SU-DHL-6 (cell line): ENCODE data around the gene MDH1.
"Not testable (repeated sequence)": the region's sequence is repeated elsewhere in the genome, so short reads cannot be mapped to it uniquely, and the experiment has no call there.

Source experiments
- H2AFZ ChIP-seq: fragments of 200-600 bp; sonication (generic); 2 replicates; pipeline ENCODE4 v1.6.1; 2014; ENCODE audit warnings: low read depth, mild to moderate bottlenecking, moderate library complexity, mixed read lengths, antibody characterized with exemption, low read length; ENCODE audit not compliant: severe bottlenecking
- H3F3A ChIP-seq: fragments of 200-600 bp; shearing (Covaris generic); 2 replicates; pipeline ENCODE4 v1.6.0; 2016; ENCODE audit warnings: antibody characterized with exemption, mild to moderate bottlenecking; ENCODE audit not compliant: insufficient read depth
- H3K27ac ChIP-seq: fragments of 200-600 bp; sonication (generic); 2 replicates; pipeline ENCODE4 v1.5.1; 2016; ENCODE audit warnings: low read depth, mild to moderate bottlenecking, low read length, moderate library complexity, mixed read lengths
- H3K27me3 ChIP-seq: fragments of 200-600 bp; sonication (generic), shearing (Covaris generic); 2 replicates; pipeline ENCODE4 v1.6.0; 2014; ENCODE audit warnings: mild to moderate bottlenecking, low read length
- H3K36me3 ChIP-seq: fragments of 200-600 bp; sonication (generic); 2 replicates; pipeline ENCODE4 v1.6.1; 2014; ENCODE audit warnings: mild to moderate bottlenecking, low read length, mixed read lengths
- H3K4me2 ChIP-seq: fragments of 300-600, 200-600 bp; shearing (Covaris generic), sonication (generic); 2 replicates; pipeline ENCODE4 v1.6.0; 2014; ENCODE audit warnings: low read length, low read depth, mild to moderate bottlenecking; ENCODE audit not compliant: poor library complexity, severe bottlenecking
- H3K4me3 ChIP-seq: fragments of 200-600 bp; sonication (generic); 2 replicates; pipeline ENCODE4 v1.5.1; 2014; ENCODE audit warnings: antibody characterized with exemption, low read length, mild to moderate bottlenecking, mixed read lengths; ENCODE audit not compliant: insufficient read depth, poor library complexity, severe bottlenecking
- H3K79me2 ChIP-seq: fragments of 200-600 bp; sonication (generic); 2 replicates; pipeline ENCODE4 v1.6.1; 2014; ENCODE audit warnings: mild to moderate bottlenecking, low read length, moderate library complexity; ENCODE audit not compliant: insufficient read depth
- H3K9ac ChIP-seq: fragments of 200-600 bp; sonication (generic); 2 replicates; pipeline ENCODE4 v1.7.0; 2014; ENCODE audit warnings: mild to moderate bottlenecking, low read length
- H3K9me2 ChIP-seq: fragments of 200-600 bp; sonication (generic); replicated peaks from 2 replicates; pipeline ENCODE4 v1.6.1; 2014; ENCODE audit warnings: low read length; ENCODE audit not compliant: insufficient read depth
- H3K9me3 ChIP-seq: fragments of 200-600 bp; sonication (generic); 2 replicates; pipeline ENCODE4 v1.6.1; 2014; ENCODE audit warnings: low read length, mixed read lengths; ENCODE audit not compliant: insufficient read depth
- H4K20me1 ChIP-seq: fragments of 200-600 bp; sonication (generic); 2 replicates; pipeline ENCODE4 v1.6.1; 2014; ENCODE audit warnings: low read depth, mild to moderate bottlenecking, antibody characterized with exemption, low read length, moderate library complexity, mixed read lengths
- CTCF ChIP-seq: fragments of 200-600 bp; sonication (generic); IDR thresholded peaks from one replicate; pipeline ENCODE4 v1.5.1; 2017; ENCODE audit warnings: antibody characterized with exemption, mild to moderate bottlenecking, low read length, moderate library complexity; ENCODE audit not compliant: insufficient read depth, poor library complexity, severe bottlenecking
- EZH2phosphoT487 ChIP-seq: fragments of 200-600 bp; sonication (generic), shearing (Covaris generic); conservative IDR thresholded peaks from 2 replicates; pipeline ENCODE4 v1.6.1; 2018; ENCODE audit warnings: mild to moderate bottlenecking, antibody characterized with exemption, low read length, moderate library complexity, mixed read lengths

The MDH1 gene

DNA sequence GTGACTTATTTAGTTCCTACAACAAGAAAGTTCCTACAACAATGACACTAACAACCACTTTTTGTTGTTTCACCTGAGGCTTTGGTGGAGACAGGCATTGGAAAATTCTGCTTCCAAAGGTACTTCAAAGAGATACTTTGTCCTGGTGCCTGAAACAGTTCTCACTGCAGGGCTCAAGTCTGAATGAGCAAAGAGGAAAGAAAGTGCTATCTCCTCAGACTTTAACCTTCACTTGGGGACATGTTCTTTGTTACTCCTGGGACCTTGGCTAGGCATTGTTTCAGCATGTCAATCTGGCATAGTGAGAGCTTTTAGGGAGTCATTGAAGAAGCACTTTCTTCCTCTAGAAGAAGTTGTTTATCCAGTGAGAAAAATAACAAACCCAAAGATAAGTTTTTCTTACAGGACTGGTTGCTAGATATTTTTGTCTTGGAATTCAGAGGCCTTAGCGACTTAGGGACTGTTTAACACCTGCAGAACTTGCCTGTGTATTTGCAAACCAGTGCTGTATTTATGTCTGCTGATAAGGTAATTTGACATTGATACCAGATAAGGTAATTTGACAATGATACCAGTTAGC lies 12.2 kb downstream of the MDH1 start:
- no peak overlapping the region for H3K9ac ChIP-seq
- H3K4me3 ChIP-seq, result no peak overlapping the region
- H3K9me3 ChIP-seq, result no peaks in the 10 kb centered on the region
- peaks cover 65% of the 10 kb centered on the region for H3K36me3 ChIP-seq
- no peak overlapping the region for H2AFZ ChIP-seq
- H3K27me3 ChIP-seq, result no peaks in the 10 kb centered on the region
- 0 out of 2 replicates have a peak, but pooled peaks cover 6% of the 10 kb centered on the region for H3F3A ChIP-seq
- peaks cover 22% of the 10 kb centered on the region for H3K79me2 ChIP-seq
- 0 out of 2 replicates have a peak, but pooled peaks cover 8% of the 10 kb centered on the region for H4K20me1 ChIP-seq
- H3K4me2 ChIP-seq, result no peak overlapping the region
- H3K27ac ChIP-seq, result no peak overlapping the region
- H3K9me2 ChIP-seq, result no peaks in the 10 kb centered on the region
- TF ChIP-seq EZH2phosphoT487 (no peak), CTCF (no peak)

- Histone ChIP-seq H3F3A (0 out of 2 replicates have a peak, but pooled peaks cover 4% of the 10 kb centered on the region), H4K20me1 (no peaks in the 10 kb centered on the region), H3K4me3 (no peak overlapping the region), H3K79me2 (0 out of 2 replicates have a peak, but pooled peaks cover 4% of the 10 kb centered on the region), H3K27ac (no peak overlapping the region), H3K9ac (no peak overlapping the region), H3K36me3 (peaks cover 59% of the 10 kb centered on the region), H3K4me2 (no peak overlapping the region), H3K27me3 (no peaks in the 10 kb centered on the region), H2AFZ (no peak overlapping the region), H3K9me2 (no peaks in the 10 kb centered on the region), H3K9me3 (no peaks in the 10 kb centered on the region)
- TF ChIP-seq CTCF (no peak), EZH2phosphoT487 (no peak)
Measured at GRCh38 chr2:63604666-63605065, 15.9 kb downstream of the MDH1 start.

GRCh38 chr2:63608865-63609264 lies 20.1 kb downstream of the MDH1 start:
- not testable (repeated sequence) for H3K9me3 ChIP-seq, H3K27ac ChIP-seq, H3K9me2 ChIP-seq, H3K4me2 ChIP-seq, H3K27me3 ChIP-seq, H3K4me3 ChIP-seq, H3F3A ChIP-seq, H3K9ac ChIP-seq, H4K20me1 ChIP-seq, H3K79me2 ChIP-seq, H2AFZ ChIP-seq
- H3K36me3 ChIP-seq, result peaks cover 30% of the 10 kb centered on the region

DNA sequence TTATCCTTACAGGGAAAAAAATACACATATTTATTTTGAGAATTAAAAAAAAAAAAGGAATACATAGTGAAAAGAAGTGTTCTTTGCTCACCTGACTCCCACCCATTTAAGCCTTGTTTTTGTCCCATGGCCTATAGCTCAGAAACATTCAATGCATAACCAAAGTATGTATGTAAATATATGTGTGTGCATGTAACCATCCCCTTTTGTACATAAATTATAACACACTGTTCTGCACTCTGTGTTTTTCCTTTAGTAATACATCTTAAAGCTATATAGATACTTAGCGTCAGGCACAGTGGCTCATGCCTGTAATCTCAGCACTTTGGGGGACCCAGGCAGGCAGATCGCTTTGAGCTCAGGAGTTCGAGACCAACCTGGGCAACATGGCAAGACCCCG lies 21.8 kb downstream of the MDH1 start:
- H3K27me3 ChIP-seq, result no peaks in the 10 kb centered on the region
- H3K79me2 ChIP-seq, result no peaks in the 10 kb centered on the region
- TF ChIP-seq EZH2phosphoT487 (no peak), CTCF (no peak)
- H4K20me1 ChIP-seq, result no peaks in the 10 kb centered on the region
- H2AFZ ChIP-seq, result no peak overlapping the region
- H3K27ac ChIP-seq, result no peak overlapping the region
- no peak overlapping the region for H3K4me2 ChIP-seq
- H3K36me3 ChIP-seq, result peaks cover 18% of the 10 kb centered on the region
- 0 out of 2 replicates have a peak, but pooled peaks cover 8% of the 10 kb centered on the region for H3F3A ChIP-seq
- no peak overlapping the region for H3K9ac ChIP-seq
- H3K9me3 ChIP-seq, result no peaks in the 10 kb centered on the region
- no peak overlapping the region for H3K4me3 ChIP-seq
- no peaks in the 10 kb centered on the region for H3K9me2 ChIP-seq
